SH-SY5Y (cell line): ENCODE results near the gene TREM2.

Experiments
- GATA2 ChIP-seq: IDR thresholded peaks from 2 replicates; pipeline ENCODE4 v1.6.1; 2011; ENCODE audit warnings: mild to moderate bottlenecking, low read depth, low read length
- GATA3 ChIP-seq: IDR thresholded peaks from 2 replicates; pipeline ENCODE4 v1.6.1; 2011; ENCODE audit warnings: low read depth, mild to moderate bottlenecking, low read length, moderate library complexity

DNA sequence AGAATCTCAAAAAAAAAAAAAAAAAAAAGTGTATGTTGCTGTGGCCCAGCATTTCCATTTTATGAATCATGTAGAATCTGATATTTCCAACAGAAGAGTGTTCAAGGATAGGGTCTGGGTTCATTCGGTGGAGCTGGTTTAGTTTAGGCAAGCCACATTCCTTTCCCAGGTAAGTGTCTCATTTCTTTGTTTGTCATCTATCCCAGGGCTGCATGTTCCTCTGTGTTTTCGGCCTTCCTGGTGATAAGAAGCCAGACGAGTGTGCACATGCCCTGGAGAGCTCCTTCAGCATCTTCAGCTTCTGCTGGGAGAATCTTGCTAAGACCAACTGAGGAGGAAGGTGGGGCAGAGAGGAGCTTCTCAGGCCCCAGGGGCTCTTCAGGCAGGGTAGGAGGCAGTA is 51.9 kb downstream of the TREM2 start:
- TF ChIP-seq GATA2 (no peak), GATA3 (no peak)
